ENCODE results near the gene CCDC148.

Gene CCDC148

GRCh38 chr2:158125756-158126498, 330.6 kb downstream of the CCDC148 start:
- no peaks in the 10 kb centered on the region for H3K36me3 ChIP-seq
- H3K4me1 ChIP-seq (ENCODE audit: control insufficient read depth in 1 of 2, insufficient read depth in 1 of 2, low read depth in 1 of 2, low read length in 1 of 2) = peaks cover 13 to 24% of the 10 kb centered on the region in 2 experiments
- H3K4me3 ChIP-seq (ENCODE audit: low read depth in 1 of 2, low read length in 1 of 2) = no peak overlapping the region
- no peak overlapping the region for H3K27ac ChIP-seq
- no peaks in the 10 kb centered on the region for H3K9me3 ChIP-seq
- no peaks in the 10 kb centered on the region for H3K27me3 ChIP-seq
- TF ChIP-seq, protein P1, sequence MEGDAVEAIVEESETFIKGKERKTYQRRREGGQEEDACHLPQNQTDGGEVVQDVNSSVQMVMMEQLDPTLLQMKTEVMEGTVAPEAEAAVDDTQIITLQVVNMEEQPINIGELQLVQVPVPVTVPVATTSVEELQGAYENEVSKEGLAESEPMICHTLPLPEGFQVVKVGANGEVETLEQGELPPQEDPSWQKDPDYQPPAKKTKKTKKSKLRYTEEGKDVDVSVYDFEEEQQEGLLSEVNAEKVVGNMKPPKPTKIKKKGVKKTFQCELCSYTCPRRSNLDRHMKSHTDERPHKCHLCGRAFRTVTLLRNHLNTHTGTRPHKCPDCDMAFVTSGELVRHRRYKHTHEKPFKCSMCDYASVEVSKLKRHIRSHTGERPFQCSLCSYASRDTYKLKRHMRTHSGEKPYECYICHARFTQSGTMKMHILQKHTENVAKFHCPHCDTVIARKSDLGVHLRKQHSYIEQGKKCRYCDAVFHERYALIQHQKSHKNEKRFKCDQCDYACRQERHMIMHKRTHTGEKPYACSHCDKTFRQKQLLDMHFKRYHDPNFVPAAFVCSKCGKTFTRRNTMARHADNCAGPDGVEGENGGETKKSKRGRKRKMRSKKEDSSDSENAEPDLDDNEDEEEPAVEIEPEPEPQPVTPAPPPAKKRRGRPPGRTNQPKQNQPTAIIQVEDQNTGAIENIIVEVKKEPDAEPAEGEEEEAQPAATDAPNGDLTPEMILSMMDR (IDR thresholded peaks at IDR 0.05) = no peak

GRCh38 chr2:158124896-158125295, 331.7 kb downstream of the CCDC148 start:
- no peaks in the 10 kb centered on the region for H3K36me3 ChIP-seq
- no peaks in the 10 kb centered on the region for H3K9me3 ChIP-seq
- peaks cover 20 to 30% of the 10 kb centered on the region in 2 experiments for H3K4me1 ChIP-seq (ENCODE audit: control insufficient read depth in 1 of 2, insufficient read depth in 1 of 2, low read depth in 1 of 2, low read length in 1 of 2)
- no peak overlapping the region for H3K4me3 ChIP-seq (ENCODE audit: low read depth in 1 of 2, low read length in 1 of 2)
- H3K27ac ChIP-seq = no peak overlapping the region
- TF ChIP-seq, protein P1 (IDR thresholded peaks at IDR 0.05) = no peak
- H3K27me3 ChIP-seq = no peaks in the 10 kb centered on the region
